Transverse colon (tissue), 3 donors: ENCODE results near the gene RALGAPA2.

Source experiments
- POLR2A ChIP-seq: fragments of 450-650 bp; IDR thresholded peaks from one replicate; pipeline ENCODE4 v1.6.1; 2016; ENCODE audit warnings: antibody characterized with exemption, mild to moderate bottlenecking, moderate library complexity
- TF ChIP-seq, protein P1 (sequence below), 5 experiments: fragments of 200-600 bp in 3 of 5; fragments of 450-650 bp in 2 of 5; sonication (generic) in 3 of 5; IDR thresholded peaks; 1 replicate in 2 of 5; 2 replicates in 3 of 5; pipeline ENCODE4 v1.5.1; 2016 to 2017; ENCODE audit warnings: antibody characterized with exemption in 5 of 5, inconsistent platforms in 3 of 5, mild to moderate bottlenecking in 2 of 5, moderate library complexity in 1 of 5

GRCh38 chr20:20729563-20729962, 17.1 kb upstream of the RALGAPA2 start:
- TF ChIP-seq, protein P1, sequence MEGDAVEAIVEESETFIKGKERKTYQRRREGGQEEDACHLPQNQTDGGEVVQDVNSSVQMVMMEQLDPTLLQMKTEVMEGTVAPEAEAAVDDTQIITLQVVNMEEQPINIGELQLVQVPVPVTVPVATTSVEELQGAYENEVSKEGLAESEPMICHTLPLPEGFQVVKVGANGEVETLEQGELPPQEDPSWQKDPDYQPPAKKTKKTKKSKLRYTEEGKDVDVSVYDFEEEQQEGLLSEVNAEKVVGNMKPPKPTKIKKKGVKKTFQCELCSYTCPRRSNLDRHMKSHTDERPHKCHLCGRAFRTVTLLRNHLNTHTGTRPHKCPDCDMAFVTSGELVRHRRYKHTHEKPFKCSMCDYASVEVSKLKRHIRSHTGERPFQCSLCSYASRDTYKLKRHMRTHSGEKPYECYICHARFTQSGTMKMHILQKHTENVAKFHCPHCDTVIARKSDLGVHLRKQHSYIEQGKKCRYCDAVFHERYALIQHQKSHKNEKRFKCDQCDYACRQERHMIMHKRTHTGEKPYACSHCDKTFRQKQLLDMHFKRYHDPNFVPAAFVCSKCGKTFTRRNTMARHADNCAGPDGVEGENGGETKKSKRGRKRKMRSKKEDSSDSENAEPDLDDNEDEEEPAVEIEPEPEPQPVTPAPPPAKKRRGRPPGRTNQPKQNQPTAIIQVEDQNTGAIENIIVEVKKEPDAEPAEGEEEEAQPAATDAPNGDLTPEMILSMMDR (IDR thresholded peaks at IDR 0.05) = no peak
- no peak for TF ChIP-seq POLR2A
